A204.1 (cell line): ENCODE results near the gene FGF14.

Experiments
- FAIRE-seq: peaks from 2 replicates; lab custom pipeline; 2012; peaks lifted over from hg19 to GRCh38; lab: Jason Lieb, UNC

Gene FGF14

DNA sequence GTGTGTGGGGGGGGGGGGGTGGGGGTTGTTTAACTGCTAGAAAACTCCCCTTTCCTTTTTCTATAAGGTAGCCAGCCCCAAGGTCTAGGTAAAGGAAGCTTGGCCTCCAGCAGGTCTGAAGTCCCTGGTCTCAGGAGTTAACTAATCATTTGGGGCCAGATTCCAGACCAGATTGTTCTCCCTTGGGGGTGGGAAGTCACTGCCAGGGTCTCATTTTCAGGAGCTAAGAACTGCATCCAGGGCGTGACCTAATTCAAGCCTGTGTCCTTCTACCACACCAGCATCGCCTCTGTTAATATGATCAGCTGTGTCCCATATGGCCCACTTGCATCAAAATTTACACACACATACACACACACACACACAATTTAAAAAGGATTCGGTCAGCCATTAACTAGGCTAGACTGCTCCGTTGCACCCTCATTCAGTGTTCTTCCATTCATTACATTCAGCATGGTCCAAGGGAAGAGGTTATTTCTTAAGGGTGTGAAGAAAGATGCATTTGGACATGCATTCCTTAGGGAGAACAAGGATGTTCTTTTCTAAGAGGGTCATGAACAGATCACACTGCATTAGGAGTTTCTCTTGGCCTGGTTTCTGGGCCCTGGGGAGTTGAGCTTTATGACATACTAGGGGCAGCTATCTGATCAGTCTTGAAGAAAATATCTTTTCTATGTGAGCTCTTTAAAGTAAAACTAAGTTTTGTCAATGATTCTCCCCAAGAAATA lies 91.0 kb downstream of the FGF14 start:
- no peak for FAIRE-seq

DNA sequence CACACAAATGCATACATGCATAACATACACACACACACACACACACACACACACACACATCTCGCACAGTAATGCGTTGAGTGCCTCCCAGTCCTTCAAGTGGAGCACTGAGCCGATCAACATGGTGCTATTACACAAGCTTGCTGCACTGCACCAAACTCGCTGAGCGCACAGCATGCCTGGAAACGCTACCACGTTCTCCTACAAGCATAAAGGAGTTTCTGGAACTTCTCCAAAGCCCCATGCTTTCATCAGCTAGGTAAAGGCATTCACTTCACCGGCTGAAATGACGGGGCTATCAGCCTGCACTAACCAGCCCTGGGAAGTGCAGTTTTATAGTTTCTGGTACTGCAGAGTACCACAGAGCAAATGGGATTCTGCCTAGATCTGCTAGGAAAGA lies 92.7 kb downstream of the FGF14 start:
- no peak for FAIRE-seq

DNA sequence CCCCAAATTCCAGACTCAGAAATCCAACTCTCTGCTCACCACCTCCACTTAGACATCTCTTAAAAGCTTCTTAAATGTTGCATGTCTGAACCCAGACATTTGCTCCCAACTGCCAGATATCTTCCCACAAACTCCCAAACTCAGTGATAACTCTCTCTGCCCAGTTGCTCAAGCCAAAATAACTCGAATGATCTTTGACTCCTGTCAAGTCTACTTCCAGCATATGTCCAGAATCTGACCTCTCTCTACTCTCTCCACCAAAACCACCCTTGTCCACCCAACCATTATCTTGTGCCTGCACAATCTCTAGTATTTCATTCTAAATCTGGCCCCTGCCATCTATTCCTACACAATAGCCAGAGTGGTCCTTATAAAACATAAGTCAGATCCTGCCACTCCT lies 99.3 kb downstream of the FGF14 start:
- FAIRE-seq: no peak

DNA sequence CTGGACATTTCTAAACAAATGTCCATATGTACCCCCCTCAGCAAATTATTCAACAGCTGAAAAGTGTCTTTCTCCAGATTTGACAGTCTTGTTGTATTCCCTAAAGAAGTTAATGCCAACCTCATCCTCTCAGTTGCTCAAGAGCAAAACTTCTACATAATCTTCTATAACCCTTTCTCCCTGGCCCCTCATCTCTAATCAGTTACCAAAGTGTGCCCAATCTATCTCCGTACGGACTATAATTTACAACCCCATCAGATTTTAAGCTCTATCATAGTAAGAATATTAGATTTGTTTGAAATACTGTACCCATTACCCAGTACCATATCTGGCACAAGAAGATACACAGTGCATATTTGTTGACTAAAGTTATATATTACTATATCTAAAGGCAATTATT lies 101.5 kb downstream of the FGF14 start:
- FAIRE-seq: no peak

DNA sequence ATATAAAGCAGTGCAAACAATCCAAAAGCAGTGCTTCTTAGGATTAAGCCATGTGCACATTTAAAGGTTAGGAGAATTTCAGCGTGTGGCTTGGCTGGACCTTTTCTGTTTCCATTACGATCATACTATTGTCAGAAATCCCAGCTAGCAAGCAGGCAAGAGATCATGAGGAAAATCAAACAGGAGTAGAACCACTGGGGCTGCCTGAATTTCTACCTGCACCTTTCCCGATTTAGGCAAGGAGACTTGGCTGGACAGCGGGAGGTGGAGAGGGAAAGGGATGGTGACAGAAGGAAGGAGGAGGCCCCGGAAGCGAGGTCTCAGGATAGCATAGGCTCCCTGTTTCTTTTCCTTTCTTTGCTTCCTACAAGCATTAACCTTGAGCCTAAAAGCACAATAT lies 102.5 kb downstream of the FGF14 start:
- no peak for FAIRE-seq

DNA sequence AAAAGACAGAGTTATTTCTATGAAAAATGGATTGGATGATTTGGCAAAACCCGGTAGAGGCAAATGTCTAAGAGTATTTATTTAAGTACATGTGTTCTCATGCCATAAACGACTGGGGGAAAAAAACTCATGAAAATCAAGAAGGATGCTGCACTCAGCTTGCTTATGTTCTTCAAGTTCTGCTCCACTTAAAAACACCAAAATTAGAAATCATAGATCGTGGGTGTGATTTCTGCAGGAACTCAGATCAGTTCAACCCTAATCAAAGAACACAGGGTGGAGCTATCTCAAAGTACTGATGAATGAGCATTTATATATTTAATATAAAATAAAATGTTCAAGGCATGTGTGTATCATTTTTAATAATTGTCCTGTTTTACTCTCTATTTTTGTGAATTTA lies 103.8 kb downstream of the FGF14 start:
- no peak for FAIRE-seq

DNA sequence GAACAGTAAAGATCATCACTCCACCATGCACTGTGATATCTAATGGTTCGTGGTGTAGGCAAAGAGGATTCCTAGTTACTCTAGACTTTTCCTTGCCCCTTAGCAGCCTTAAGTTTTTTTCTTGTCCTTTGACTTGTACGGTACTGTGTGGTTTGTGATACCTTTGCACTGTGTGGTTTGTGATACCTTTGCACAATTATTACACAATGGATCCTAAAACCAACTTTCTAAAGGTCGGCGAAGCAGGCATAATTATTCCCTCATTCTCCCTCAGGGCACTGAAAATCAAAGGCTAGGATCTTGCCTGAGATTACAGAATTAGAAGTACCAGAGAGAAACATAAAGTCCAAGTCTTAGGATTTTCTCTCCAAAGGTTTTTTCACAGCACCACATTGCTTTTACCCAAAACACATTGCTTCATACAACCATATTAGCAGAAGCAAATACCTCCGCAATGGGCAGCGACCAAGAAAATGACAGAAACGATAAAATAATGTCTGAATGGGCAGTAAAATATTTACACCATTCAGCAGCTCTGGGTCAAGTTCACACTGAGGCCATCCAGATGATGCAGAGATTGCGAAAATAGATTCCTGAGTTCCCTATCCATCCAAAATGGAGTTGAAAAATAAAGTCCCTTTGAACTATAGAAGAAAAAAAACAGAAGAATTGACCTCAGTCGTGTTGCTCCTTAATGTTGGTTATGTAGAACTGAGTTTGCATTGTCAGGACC lies 106.4 kb downstream of the FGF14 start:
- FAIRE-seq: no peak

DNA sequence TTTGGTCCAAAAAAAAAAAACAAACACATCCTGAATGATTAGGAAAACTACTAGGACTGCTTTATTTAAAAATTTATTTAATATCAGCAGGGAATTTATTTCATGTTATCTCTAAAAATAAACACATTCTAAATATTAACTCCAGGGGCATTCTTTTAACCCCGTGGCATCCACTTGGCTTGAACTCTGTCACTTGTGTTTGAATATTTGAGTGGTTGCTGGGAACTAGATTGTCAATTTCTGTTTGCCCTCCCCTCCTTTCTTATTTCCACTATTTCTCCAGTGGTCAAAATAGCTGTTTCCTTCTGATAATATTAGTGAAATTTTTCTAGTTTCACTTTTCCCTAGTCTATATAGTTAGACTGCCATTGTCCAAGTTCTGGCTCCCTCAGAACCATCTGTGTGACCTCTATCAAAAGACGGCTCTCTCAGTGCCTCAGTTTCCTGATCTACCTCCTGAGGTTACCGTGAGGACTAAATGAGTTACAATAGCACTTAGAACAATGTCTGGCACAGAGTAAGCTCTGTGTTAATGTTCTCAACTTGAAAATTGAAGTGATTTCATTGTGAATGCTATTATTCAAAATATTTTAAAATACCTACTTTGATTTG lies 107.3 kb downstream of the FGF14 start:
- FAIRE-seq: no peak

DNA sequence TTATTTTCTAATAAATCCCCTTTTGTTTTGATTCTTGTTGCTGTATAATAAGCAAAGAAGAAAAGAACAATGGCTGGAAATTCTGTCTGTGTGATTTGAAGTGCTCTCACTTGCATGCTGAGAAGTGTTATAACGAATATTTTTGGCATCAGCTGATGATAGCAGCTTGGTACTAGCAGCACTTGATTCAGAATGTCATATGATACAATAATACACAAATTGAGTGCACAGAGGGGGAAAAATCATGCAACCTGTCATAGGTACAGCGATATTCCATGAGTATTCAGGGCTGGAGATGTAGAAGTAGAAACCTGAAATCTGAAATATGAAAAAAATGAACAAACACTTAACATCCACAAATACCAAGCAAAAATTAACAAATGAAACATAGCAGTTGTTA lies 108.1 kb downstream of the FGF14 start:
- FAIRE-seq: no peak

DNA sequence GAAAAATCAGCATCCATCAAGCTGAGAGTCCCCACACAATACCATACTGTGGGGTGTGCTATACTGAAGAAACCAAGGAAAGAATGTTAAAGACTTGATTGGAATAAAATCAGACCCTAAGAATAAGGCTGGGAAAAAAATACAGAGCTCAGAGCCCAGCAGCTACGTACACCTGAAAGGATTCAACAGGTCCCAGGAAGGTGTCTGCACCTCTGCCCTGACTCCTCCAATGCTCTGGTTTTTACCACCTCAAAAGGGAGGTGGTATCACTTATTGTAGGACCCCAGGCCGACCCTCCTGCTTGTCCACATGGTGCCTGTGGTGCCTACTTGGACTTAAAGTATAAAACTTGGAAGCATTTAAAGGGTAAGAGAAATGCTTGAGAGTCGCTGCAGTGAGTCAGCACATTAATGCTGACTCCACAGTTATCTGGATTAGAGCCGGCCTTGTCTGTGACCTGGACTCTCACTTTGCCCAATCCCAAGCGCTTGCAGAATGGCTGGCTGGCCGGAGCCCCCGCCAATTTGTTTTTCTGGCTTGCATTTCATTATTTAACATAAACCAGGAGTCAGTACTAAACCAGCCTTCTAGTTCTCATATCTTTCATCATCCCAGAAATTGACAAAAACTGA lies 110.1 kb downstream of the FGF14 start:
- no peak for FAIRE-seq

DNA sequence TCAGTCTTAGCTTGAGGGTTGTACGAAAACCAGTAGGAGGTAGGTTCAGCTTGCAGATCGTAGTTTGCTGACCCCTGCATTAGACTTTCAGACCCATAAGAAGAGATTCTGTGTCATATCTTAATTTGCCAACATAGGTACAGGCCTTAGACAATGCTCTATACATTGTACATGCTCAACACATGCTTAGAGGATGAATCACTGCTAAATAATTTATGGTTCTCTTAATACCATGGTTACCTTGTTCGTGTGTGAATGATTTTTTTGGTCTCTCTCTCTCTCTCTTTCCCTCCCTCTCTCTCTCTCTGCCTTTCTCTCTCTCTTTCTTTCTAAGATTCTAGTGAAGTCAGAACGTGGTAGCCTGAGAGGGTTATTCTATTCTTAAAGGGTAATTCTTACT lies 112.2 kb downstream of the FGF14 start:
- FAIRE-seq: no peak

DNA sequence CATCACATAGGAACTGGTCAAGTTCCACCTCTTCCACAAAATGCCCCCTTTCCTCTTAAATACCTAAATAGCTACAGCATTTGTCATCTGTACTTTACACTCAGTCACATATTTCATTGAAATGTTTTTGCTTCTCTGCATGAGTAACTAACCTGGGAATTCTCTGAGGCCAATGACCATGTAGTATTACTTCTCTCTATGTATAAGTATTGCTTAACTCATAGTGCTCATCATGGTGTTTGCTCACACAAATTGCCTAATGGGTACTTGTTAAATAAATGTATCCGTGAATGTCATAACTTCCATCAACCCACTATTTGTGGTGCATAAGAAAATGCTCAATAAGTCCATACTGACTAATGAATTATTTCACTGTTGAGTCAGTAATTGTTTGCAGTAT lies 115.5 kb downstream of the FGF14 start:
- no peak for FAIRE-seq

DNA sequence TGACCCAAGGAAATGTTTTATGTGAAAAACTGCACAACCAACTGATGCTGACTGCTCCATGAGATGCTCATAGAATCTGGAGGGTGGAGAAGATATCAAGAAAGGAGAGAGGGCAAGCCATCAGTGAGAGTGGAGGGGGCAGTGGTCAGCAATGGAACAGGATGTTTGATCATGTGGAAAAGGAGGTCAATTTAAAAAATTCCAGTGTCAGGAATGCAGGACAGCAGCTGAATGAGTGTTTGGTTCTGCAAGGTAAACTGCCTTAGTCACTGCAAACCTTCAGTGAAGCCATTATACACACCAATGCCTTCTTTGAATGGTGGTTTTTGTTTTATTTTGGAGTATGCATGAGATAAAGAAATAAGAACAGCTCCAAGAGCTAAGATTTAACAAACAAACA lies 121.5 kb downstream of the FGF14 start:
- no peak for FAIRE-seq

DNA sequence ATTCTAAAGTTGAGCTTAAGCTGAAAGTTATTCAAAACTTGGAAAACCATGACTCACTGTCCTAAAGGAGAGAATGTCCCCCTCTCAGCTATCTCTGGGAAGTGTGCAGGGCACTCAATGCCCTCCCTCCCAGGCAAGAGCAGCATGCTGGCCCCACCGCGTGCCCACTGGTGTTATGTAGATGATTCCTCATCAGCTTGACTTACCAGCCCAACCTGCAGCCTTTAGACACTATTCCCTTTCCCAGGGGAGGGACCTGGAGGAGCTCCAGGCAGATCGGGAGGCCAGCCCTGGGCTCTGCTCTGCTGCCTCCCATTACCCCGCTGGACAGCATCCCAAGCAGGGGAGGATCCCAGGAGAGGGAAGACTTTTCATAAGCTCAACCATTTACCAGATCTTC lies 124.6 kb downstream of the FGF14 start:
- no peak for FAIRE-seq

DNA sequence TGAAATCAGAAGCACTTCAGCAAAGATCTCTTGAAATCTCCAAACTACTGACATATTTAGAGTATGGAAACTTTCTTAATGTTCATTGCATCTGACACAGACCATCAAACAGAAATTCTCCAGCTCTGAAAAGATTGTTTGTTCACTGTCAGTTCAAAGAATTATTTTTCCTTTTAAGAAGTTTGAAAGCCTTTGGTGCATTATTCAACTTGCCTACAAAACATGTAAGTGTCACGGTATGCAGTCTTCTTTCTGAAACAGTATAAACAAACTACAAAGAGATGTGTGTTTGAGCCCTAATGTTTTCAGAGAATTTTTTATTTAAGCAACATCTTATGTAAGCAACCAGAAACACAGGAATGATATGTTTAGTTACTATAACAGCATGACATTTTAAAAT lies 125.4 kb downstream of the FGF14 start:
- no peak for FAIRE-seq

DNA sequence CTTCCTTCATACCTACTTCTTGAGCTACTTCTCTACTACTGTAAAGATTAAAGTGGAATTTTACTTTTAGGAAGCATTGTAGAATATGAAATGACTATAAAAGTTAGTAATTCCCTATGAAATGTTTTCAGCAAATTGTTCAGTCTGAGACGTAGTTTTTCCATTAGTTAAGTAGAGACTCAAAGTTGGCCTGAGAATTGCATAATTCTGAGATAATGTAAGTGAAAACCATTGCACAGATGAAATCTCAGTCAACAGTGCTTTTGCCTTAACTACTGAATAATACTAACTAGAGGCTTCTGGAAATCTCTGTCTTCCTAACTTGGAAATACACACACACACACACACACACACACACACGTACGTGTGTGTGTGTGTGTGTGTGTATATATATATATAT lies 125.9 kb downstream of the FGF14 start:
- FAIRE-seq: no peak

DNA sequence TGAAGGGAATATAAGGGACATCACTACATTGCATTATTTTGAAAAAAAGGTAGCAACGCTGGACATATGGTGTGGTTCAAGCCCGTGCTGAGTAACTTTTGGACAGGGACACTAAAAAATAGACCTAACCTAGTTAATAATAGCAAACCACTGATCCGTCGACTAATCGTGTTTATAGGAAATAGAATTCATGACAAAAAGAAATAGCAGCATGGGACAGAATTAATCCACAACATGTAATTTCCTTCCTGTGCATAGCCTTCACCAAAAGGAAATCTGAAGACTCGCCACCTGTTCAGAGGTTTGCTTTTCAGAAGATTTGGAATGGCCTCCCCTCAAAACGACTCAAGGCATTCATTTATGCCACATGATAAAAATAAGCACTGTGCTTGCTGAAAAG lies 128.7 kb downstream of the FGF14 start:
- FAIRE-seq: no peak

DNA sequence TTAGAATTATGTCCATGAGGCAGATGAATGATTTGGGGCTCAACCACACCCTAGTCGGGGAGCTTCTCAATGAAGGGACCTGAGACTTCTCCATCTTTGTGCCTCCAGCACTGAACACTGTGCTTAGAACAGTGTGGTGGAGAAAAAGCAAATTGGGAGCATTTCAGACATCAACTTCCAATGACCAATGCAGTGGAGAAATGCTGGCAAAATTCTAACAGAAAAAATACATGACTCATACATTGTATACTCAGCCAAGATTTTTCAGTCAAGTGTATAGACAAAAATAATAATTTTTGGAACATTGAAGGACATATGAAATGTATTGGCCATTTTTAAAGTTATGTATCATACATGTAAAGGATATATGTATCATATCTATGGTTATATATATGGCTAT lies 134.7 kb downstream of the FGF14 start:
- no peak for FAIRE-seq

DNA sequence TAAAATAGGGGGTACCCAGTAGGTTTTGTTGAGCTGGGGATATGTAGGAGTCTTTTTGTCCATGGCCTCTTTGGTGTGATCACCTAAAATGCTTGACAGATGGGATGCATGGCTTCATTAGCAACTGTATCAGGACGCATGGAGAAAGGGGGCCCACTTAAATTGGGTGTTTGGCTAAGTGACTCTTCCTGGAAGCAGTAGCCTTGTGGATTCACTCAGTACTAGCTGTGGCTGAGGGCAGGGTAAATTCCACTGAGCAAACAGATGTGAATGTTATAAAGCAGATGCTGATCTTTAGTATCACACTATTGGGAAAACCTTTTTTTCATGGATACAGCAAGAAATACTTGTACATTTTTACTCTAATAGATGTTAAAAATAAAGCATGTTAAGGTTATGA lies 140.0 kb downstream of the FGF14 start:
- FAIRE-seq: no peak

DNA sequence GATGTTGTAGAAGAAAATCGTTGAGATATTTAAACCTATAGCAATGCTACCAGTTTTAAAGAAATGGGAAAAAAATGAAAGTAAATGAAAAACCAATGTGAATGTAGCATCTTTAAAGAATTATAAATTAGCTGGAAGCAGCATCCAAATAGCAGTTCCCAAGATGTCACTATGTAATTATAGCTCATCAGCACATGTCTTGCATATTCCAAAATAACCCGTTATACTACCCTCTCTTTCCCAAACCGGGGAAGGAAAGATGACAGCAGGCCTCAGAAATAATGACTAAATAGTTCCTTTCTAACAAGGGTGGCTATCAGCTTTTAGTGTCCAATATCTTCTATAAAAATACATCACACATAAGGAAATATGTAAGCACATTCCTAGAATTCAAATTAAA lies 140.5 kb downstream of the FGF14 start:
- no peak for FAIRE-seq

DNA sequence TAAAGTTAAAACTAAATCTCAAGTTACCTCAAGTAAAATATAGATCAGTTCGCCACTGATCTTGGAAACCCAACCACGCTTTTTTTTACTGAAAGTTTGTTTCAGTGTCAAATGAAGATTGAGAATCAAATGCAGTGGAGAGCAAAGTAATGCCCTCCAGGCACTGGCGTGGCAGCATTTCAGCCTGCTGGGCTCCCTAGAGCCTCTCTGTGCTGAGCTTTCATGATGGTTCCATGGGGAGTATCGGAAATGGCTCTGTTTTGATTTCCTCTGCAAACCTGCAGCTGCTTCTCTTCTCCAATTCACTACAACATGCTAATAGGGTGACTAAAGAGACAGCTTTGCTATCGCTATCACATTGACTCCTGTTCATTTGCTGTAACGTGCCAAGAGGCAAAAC lies 141.6 kb downstream of the FGF14 start:
- FAIRE-seq: no peak

DNA sequence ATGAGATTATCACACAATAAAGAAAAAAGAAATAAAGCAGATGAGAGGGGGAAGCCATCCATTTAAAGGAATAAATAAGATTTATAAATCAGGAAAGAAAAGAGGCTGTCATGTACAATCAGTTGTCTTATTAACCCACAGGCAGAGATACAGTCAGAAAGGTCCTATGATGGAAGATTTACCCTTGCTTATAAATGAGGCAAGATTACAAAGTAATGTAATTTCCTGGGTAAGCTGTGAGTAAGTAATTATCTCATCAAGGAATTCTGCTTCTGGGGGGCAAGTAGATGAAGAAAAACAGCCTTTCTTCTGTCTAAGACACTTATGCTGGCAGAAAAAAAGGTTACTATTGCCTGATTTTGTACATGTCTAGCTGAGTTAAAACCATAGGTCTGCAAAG lies 146.4 kb downstream of the FGF14 start:
- FAIRE-seq: no peak

DNA sequence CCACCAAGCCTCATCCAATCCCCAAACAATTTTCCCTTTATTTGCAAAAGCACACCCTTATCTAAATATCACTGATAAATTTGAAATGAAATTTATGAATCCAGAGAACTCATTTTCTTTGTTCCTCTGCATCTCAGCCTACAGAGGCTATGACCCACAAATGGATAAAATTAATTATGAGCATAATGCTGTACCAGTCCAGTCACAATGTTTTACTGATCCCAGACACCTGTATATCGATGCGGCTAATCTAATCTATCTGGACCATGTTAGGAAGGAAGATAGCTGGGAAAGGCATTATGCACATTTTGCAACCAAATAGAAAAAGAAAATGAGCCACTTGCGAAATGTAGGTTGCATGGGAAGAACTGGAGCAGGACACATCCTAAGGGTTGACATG lies 150.0 kb downstream of the FGF14 start:
- FAIRE-seq: no peak
